ENCODE results near the gene ATF6. TPM values are rescaled to one million over a fixed set of nuclear protein-coding genes. Genes with fewer than 3 reads are reported as not detected.

The ATF6 gene
- total and polyA plus RNA-seq, 9 of the 15 experiments (the other 6 are each of a cell fraction or from before 2014, with no cell fraction given) = 11.7 to 32.4 (median 20.4) TPM

- H3K4me1 ChIP-seq (replicated peaks in 1 of 2; ENCODE audit: control insufficient read depth in 2 of 2, insufficient read depth in 2 of 2, low read length in 2 of 2) = peaks cover 8 to 26% of the 10 kb centered on the region in 2 experiments; a peak in 4 of 5 replicates
- 0 out of 2 replicates have a peak overlapping the region, but pooled peaks have one; percentile 38 for H3K4me2 ChIP-seq (ENCODE audit: insufficient read depth, low read length)
- in situ Hi-C loops (cut with MboI) = no loop called here
- ChIA-PET POLR2A (interaction anchor here (2.3 kb wide), 1 partner anchor 19 kb away, joined by 10 read pairs; the partner anchor contains the start of gene DUSP12), CTCF (ENCODE audit: low intra/inter-chr PET ratio) (no interaction called here)
- BruUV-seq (replicated peaks) = no TSS peak
- no peak overlapping the region for H3K27ac ChIP-seq (ENCODE audit: extremely low read depth, low read depth, low read length)
- peaks cover 76% of the 10 kb centered on the region for H3K79me2 ChIP-seq (ENCODE audit: control insufficient read depth, insufficient read depth, low read length)
- intact Hi-C loops (cut with micrococcal nuclease) = loop anchor here (10.0 kb wide), 1 partner anchor 266 kb away; no protein-coding TSS in a partner anchor
- 95% methylated on average over 5 of the region's 5 CpGs for WGBS (ENCODE audit: insufficient coverage, low coverage, missing lambda C conversion rate)
- no peak for DNase-seq (ENCODE audit: extremely low read depth in 1 of 4, low spot score in 3 of 4)
- no peak overlapping the region for H2AFZ ChIP-seq (ENCODE audit: low read depth, low read length)
- H3K27me3 ChIP-seq (ENCODE audit: control insufficient read depth in 2 of 2, insufficient read depth in 2 of 2, low read length in 2 of 2) = no peaks in the 10 kb centered on the region
- peaks cover 8% of the 10 kb centered on the region; the same call in 1 of the 2 replicates for H4K20me1 ChIP-seq (replicated peaks; ENCODE audit: control insufficient read depth, insufficient read depth, low read length)
- H3K9me3 ChIP-seq (replicated peaks; ENCODE audit: control insufficient read depth, insufficient read depth, low read depth, low read length) = no peaks in the 10 kb centered on the region
- no peak overlapping the region for H3K4me3 ChIP-seq
- no peaks in the 10 kb centered on the region for H3K9me1 ChIP-seq (ENCODE audit: control insufficient read depth, insufficient read depth, low read length)
- H3K9ac ChIP-seq (ENCODE audit: insufficient read depth in 1 of 2, low read depth in 2 of 2, low read length in 2 of 2) = no peak overlapping the region
- H3K36me3 ChIP-seq (ENCODE audit: control insufficient read depth, insufficient read depth, low read length) = peaks cover 8% of the 10 kb centered on the region
- no peak for FAIRE-seq
- ATAC-seq = no peak
- peak; percentile 54 for TF ChIP-seq ZNF121 (CRISPR knock-in tag; conservative IDR thresholded peaks at IDR 0.05)
- no peak for TF ChIP-seq RBM34 (IDR thresholded peaks at IDR 0.05; ENCODE audit: borderline replicate concordance, insufficient read depth, low read length)
- TF ChIP-seq SP2 (IDR thresholded peaks at IDR 0.05; ENCODE audit: extremely low read depth, low read depth, low read length, poor library complexity, severe bottlenecking) = no peak
- no peak for TF ChIP-seq NRF1 (conservative IDR thresholded peaks at IDR 0.05 in 1 of 2, IDR thresholded peaks at IDR 0.05 in 1 of 2)
- no peak for TF ChIP-seq GTF2E2 (tag; IDR thresholded peaks at IDR 0.05)
- TF ChIP-seq SAFB (IDR thresholded peaks at IDR 0.05; ENCODE audit: borderline replicate concordance, low read depth, low read length) = no peak
- TF ChIP-seq ZNF311 (CRISPR knock-in tag; IDR thresholded peaks at IDR 0.05) = no peak
- TF ChIP-seq ZNF239 (CRISPR knock-in tag; IDR thresholded peaks at IDR 0.05) = no peak
- TF ChIP-seq E2F1 (CRISPR knock-in tag; IDR thresholded peaks at IDR 0.05) = no peak
- TF ChIP-seq CEBPG (CRISPR knock-in tag; IDR thresholded peaks at IDR 0.05) = no peak; the same call in 1 of the 2 replicates
- no peak; a peak in 1 of 4 replicates for TF ChIP-seq CEBPG (tag; conservative IDR thresholded peaks at IDR 0.05 in 1 of 2, IDR thresholded peaks at IDR 0.05 in 1 of 2)
- no peak for TF ChIP-seq ATF4 (CRISPR knock-in tag; IDR thresholded peaks at IDR 0.05)
- peak; percentile 79 for TF ChIP-seq ATF3 (IDR thresholded peaks at IDR 0.05)
- TF ChIP-seq ATF3 (CRISPR knock-in tag; conservative IDR thresholded peaks at IDR 0.05) = no peak
- TF ChIP-seq ZNF586 (CRISPR knock-in tag; conservative IDR thresholded peaks at IDR 0.05) = no peak
- no peak for TF ChIP-seq HMG20B (CRISPR knock-in tag; IDR thresholded peaks at IDR 0.05)
- TF ChIP-seq MED1 (CRISPR knock-in tag; IDR thresholded peaks at IDR 0.05; ENCODE audit: borderline replicate concordance) = no peak
- no peak for TF ChIP-seq RBFOX2 (IDR thresholded peaks at IDR 0.05; ENCODE audit: low read depth, low read length)
- peak; percentile 42 for TF ChIP-seq CEBPB (tag; IDR thresholded peaks at IDR 0.05)
- no peak for TF ChIP-seq RAD21 (CRISPR knock-in tag; conservative IDR thresholded peaks at IDR 0.05 in 1 of 2, IDR thresholded peaks at IDR 0.05 in 1 of 2)
- no peak for TF ChIP-seq ZNF778 (CRISPR knock-in tag; IDR thresholded peaks at IDR 0.05)
- TF ChIP-seq XRCC4 (IDR thresholded peaks at IDR 0.05; ENCODE audit: extremely low read depth, insufficient read depth, insufficient read length) = no peak
Observed at GRCh38 chr1:161768461-161768860, 2.3 kb downstream of the ATF6 start.
